ENCODE measurements around the gene TOMM20.
"Not testable (repeated sequence)": the region's sequence is repeated elsewhere in the genome, so short reads cannot be mapped to it uniquely, and the experiment has no call there.

Gene TOMM20

DNA sequence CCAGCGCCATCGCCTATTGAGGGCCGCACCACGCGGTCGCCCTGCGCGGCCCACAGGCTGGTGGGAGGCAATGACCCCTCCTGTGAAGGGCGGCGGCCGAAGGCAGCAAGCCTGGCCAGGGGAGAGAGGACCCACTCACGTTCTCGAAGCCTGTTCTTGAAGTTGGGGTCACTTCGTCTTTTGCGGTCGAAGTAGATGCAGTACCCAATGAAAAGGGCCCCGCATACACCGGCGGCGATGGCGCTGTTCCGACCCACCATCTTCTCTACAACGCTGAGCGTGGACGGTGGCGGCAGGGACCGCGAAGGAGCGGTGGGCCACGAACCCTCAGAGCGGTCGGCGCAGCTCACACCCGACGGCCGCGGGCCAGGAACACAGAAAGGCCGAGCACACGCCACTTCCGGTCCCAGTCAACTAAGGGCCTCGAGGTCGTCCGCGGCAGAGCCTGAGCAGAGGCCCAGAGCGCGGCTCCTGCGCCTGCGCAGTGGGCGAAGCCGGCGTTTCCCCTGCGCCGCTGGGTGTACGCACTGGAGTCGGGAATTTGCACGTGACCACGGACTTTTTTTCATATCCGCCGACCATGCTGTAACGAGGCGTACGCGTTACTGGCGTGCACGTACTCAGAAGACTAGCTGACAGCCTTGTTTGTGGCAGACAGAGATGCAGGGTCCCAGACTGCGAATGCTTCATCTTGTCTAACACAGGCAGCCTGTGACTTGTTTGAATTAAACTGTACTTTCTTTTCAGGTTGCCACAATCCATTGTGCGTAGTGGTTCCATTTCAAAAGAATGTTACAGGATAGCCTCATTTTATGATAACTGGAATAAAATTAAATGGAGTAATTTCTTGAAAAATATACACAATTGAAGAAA lies at the start of gene TOMM20:
TOMM20 (minus strand) TSS at position 382 of the 873 bp plus-strand sequence; CDS start at position 260, 122 bp downstream.
- DNase-seq (ENCODE audit: low read depth), result peak; percentile 90

DNA sequence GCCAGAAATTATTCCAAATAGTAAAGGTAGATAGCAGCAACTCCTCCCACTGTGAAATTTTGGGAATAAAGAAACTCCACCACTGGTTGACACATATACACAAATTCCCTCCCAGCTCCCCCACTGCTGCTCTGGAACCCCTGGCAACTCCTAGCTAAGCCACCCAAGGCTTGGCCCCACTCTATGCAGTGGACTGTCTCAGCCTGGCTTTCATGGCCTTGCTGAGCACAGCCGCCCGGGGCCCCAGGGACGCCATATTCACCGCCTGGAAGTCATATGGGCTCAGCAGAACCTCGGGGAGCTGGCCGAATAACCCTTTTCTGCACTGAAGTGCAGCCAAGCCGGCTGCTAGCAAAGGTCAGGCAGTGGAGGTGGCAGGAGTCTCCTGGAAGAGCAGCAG lies 47.8 kb upstream of the TOMM20 start:
- DNase-seq (ENCODE audit: low read depth), result no peak

DNA sequence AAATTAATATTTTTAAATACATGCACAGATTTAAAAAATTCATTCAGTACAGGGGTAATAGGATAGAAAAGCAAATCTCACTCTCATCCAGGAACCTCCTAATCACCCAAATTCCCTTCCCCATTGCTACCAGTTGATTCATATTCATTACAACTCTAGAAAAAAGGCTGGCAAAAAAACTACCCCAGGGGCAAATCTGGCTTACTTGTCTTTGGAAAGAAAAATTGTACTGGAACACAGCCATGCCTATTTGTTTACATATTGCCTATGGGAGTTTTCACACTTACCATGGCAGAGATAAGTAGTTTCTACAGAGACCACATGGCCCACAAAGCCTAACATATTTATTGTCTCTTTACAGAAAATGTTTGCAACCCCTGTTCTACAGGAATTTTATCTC lies 41.3 kb upstream of the TOMM20 start:
- no peak for DNase-seq (ENCODE audit: low read depth)

DNA sequence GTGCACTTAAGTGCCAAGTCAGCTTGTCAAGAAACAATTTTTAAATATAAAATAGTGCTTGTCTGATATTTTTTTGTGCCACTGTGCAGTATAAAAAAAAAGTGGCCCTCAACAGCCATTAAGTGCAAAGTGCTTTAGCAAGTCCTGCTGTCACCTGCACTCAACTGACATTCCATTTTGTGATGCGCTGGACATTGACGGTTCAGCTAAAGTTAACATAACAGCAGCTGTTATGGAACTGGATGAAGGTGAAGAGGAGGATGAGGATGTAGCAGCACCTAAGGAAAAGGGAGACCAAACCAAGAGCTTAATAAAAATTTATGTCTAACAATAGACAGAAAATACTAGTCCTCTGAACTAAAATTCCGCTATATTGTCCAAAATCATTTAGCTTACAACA lies 39.7 kb upstream of the TOMM20 start:
- DNase-seq (ENCODE audit: low read depth), result no peak

DNA sequence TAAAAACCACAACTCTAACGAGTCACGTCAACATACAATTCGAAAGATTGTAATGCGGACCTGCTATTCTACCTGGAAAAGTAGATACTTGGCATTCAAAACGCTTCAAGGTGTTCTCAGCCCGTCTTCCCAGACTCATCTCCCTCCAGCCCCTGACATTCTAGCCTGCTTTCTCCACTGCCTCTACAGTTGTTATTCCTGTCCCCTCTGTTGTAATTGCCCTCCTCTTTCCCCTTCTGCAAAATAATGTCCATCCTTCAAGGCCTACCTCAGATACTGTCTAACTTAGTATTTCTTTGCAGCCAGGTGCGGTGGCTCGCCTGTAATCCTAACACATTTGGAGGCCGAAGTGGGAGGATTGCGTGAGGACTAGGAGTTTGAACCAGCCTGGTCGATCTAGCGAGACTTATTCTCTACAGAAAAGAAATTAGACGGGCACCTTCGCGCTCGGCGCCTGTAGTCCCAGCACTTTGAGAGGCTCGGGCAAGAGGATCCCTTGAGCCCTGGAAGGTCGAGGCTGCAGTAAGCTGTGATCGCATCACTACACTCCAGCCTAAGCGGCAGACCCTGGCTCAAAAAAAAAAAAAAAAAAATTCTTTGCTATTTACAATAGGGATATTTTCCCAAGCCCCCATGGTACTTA lies 33.2 kb upstream of the TOMM20 start:
- no peak for DNase-seq (ENCODE audit: low read depth)

DNA sequence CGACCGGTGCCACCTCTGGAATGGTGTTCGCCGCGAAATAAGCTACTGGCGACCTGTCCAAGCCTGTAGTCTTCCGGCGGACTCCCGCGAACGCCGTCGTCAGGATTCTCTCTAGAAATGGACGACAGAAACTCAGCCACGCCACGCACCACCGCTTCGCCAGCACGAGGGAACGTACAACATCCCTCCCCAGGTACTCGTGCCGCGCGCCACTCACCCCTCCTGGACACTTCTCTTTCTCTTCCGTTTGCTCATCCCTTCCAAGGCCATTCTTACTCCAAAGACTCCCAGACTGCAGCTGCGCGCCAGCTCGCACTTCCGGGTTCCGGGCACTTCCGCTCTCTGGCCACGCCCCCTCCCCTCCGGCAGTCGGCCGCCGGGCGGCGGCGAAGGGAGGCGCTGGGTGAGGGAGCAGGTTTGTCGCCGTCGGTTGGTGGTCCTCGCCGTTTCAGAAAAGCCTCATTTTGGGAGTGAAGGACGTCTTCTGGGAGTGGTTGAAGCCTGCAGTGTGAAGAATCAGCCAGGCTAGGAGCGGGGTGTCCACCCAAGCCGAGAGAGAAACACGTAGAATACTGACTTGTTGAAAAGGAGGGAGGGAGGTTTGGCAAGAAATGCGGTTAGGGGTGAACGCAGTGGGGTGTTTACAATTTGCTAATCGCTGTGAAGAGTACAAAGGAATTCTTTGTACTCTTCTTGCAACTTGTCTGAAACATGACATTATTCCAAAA lies 32.5 kb upstream of the TOMM20 start, which contains the start of gene RBM34:
RBM34 (minus strand) TSS at position 294 of the 728 bp plus-strand sequence; CDS start at position 270, 24 bp downstream.
- DNase-seq (ENCODE audit: low read depth), result peak; percentile 89

DNA sequence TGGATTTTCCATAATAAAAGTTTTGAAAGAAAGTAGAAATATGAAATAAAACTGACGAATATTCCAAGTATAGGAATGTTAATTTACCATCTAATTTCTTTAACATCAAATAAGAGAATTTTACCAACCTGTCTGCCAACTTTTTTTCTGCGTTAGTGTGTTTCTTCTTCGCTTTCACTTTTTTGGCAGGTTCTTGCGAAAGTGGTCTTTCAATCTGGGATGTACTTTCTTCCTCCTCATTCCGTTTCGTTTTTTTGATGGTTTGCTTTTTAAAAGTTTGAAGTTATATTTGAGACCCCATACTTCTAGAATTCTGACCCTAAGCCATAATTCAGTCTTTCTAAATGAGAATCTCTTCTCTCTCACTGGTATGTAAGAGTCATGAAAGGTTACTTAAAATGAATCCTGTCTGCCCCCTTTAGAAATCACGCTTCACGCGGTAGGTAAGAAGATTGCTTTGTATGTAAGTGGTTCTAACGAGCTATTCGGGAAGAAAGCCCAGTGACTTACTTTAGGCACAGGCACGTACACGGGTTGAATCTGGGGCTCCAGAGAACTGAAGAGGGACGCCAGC lies 31.8 kb upstream of the TOMM20 start:
- DNase-seq (ENCODE audit: low read depth), result no peak

DNA sequence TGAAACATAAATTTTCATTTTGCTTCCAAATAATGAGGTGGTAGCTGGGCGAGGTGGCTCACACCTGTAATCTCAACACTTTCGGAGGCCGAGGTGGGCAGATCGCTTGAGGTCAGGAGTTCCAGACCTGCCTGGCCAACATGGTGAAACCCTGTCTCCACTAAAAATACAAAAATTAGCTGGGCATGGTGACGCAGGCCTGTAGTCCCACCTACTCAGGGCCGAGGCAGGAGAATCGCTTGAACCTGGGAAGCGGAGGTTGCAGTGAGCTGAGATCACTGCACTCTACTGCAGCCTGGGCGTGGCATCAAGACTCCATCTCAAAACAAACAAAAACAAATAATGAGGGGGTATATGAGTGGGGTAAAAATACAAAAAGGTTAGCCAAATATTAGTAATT lies 31.3 kb upstream of the TOMM20 start:
- not testable (repeated sequence) for DNase-seq (ENCODE audit: low read depth)

DNA sequence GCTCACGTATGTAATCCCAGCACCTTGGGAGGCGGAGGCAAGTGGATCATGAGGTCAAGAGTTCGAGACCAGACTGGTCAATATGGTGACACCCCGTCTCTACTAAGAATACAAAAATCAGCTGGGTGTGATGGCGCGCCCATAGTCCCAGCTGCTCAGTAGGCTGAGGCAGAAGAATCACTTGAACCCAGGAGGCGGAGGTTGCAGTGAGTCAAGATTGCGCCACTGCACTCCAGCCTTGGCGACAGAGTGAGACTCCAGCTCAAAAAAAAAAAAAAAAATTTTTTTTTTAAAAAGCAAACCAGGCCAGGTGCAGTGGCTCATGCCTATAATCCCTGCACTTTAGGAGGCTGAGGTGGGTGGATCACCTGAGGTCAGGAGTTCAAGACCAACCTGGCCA lies 30.6 kb upstream of the TOMM20 start:
- DNase-seq (ENCODE audit: low read depth), result not testable (repeated sequence)

DNA sequence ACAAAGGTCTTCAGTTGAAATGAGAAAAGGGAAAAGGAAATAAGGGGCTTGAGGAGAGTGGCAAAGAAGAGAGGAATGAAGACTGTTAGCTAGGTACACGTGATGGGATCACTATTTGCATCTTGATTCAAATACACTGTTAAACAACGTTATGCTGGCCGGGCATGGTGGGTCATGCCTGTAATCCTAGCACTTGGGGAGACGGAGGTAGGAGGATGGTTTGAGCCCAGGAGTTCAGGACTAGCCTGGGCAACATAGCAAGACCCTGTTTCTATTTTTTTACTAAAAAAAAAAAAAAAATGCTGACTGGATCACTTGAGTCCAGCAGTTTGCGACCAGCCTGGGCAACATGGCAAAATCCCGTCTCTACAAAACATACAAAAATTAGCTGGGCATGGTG lies 30.0 kb upstream of the TOMM20 start:
- DNase-seq (ENCODE audit: low read depth), result no peak

DNA sequence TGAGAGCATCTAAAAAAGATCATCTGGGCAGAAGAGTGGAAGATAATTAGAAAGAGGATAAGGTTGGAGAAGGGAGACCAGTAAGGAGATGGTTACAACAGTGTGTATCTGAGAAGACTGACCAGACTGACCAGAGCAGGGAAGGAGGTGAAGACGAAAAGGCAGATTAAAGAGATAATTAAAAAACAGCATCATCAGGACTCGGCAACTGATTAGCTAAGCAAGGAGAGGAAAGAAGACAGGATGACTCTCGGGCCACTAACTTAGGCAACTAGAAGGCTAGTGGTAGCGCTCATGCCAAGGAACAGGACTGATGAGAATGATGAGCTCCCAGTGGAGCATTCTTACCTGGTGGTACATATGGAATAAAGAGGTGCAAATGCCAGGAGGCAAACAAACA lies 28.5 kb upstream of the TOMM20 start:
- DNase-seq (ENCODE audit: low read depth), result no peak

DNA sequence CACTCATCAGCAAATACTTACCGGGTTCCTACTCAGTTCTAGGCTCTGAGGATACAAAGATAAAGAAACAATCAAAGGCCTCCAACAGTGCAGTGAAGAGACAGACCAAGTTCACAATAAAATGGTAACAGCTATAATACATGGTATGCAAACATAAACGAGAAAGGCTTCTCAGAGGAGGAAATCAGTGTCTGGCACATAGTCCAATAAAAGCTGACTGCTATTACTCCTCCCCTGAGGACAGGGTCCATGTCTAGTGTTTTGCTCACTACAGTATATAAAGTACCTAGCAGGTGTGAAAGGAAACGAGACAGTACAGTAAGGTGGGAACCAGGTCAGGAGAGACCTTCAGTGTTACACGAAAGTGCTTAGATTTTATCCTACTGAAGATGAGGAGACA lies 28.1 kb upstream of the TOMM20 start:
- DNase-seq (ENCODE audit: low read depth), result no peak

DNA sequence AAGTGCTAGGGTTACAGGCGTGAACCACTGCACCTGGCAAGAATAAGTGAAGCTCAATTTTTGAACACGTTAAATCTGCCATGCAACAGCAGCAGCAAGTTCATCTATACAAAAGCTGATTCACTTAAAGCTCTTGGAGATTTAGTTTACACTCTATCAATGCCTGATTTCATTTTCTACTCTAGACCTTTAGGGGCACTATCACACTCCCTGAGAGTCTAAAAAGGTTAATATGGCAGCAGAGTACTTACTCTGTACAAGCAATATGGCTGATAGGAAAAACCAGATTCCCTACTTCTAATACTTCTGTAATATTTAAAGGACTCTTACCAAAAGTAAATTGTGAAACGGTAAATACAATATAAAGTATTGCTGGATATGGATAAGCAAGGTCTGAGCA lies 27.6 kb upstream of the TOMM20 start:
- no peak for DNase-seq (ENCODE audit: low read depth)

DNA sequence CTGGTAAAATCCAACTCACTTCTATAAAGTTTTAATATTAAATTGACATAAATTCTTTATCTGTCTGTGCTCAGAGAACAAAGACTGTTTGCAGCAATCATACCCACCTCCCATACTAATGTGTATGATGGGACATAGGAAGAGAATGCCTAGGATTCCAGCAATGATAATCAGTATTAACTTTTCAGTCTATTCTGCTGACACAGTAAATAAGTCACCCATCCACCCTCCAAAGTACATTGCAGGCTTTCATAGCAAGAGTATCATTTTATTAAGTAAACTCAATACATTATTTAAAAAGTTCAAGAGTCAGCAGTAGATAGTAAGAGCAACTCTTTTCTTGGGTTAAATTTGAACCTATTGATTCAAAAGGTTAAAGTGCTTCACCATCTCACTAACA lies 23.6 kb upstream of the TOMM20 start:
- DNase-seq (ENCODE audit: low read depth), result no peak

DNA sequence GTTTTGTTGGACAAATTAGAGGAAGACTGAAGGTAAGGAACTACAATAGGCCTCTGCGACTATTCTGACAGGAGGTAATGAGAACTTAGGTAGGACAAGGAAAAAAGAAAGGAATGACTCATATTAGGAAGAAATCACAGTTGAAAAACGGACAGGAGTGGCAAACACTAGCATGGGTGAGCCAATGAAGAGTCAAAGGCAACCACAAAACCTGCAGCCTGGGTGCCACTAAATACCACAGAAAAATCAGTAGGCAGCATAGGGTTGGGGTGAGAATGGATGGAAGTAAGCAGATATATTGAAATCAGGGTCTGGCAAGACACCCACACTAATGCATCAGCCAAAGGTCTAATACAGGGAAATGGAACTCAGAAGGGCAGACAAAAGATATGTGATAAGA lies 22.4 kb upstream of the TOMM20 start:
- DNase-seq (ENCODE audit: low read depth), result no peak

DNA sequence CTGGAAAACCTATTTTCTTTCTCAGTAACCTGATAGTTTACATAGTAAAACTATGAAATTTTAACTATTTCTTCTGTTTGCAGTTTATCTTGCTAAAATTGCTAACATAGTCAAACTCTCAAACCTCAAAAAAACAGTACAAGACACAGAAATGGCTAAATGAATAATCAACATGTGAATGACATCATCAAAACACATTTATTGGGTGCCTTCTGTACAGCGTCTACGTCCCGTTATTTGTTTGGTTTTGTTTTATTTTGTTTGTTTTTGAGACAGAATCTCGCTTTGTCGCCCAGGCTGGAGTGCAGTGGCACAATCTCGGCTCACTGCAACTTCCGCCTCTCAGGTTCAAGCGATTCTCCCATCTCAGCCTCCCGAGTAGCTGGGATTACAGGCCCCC lies 21.2 kb upstream of the TOMM20 start:
- DNase-seq (ENCODE audit: low read depth), result no peak

DNA sequence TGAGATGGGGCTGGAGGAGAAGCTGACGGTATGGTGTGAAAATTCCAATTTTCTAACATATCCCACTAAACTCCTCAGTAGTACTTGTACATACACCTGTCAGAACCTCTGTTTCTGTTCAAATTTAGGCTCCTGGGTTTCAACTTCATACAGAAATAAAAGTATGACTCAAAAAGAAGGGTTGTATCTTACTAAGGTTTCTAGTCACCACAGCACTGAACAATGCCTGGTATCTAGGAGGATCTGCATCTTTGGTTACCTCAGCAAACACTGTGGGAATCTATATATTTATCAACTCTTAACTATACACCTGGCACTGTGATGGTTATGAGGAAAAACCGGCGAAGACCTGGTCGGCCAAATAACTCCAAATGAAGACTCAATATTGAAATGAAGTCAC lies 18.6 kb upstream of the TOMM20 start:
- no peak for DNase-seq (ENCODE audit: low read depth)

DNA sequence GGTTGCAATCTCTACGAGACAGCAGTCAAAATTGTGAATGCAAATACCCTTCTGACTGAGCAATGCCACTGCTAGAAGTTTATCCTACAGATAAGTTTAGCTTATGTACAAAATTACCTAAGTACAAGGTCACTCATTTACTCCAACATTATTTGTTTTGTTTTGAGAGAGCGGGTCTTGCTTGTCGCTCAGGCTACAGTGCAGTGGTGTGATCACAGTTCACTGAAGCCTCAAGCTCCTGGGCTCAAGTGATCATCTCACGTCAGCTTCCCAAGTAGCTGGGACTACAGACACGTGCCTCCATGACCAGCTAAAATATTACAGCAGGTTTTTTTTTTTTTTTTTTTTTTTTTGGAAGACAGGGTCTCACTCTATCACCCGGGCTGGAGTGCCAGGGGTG lies 17.0 kb upstream of the TOMM20 start:
- DNase-seq (ENCODE audit: low read depth), result no peak

DNA sequence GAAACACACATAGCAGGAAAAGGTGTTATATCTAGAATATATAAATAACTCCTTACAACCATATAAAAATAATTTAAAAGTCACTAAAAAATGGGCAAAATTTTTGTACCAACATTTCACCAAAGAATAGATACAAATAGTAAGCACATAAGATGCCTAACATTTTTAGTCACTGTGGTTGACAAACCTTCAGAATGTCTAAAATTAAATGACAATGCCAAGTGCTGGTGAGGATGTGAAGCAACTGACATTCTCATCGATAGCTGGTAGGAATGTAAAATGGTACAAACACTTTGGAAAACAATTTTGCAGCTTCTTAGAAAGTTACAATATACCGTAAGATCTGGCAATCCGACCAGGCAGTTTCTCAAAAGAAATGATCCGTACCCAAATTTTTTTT lies 14.4 kb upstream of the TOMM20 start:
- DNase-seq (ENCODE audit: low read depth), result no peak

DNA sequence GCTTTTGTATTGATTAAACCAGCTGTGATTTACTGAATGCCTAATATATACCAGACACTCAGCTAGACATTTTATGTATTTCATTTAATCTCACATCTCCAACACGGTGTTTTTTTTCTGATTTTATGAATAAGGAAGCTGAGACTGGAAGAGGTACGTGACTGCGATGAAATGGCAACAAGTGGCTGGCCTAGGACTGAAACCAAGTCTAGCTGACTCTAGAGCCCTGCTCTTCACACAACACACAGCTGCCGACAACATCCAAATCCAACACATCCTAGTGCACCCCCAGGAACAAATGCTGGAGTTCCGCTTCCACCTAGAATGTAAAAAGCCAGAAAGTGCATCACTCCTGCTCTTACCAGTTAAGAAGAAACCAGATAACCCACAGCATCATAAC lies 10.7 kb upstream of the TOMM20 start:
- DNase-seq (ENCODE audit: low read depth), result no peak

DNA sequence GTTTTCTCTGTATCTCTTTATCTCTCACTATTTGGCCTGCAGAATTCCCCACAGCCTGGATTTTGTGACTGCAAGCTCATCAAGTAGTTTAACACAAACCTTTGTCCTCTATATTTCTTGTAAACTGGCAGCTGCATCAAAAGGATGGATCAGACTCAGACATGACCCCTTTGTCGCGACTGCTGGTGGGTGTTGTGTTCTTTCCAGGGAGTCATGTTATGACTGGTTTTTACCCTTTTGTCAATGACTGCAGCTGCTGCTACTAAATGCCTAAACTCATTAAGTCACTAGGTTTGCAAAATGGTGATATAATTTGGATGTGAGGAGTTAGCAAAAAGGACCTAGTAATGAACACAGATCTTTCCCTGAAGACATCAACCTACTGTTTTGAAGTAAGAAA lies 10.2 kb upstream of the TOMM20 start:
- DNase-seq (ENCODE audit: low read depth), result no peak

DNA sequence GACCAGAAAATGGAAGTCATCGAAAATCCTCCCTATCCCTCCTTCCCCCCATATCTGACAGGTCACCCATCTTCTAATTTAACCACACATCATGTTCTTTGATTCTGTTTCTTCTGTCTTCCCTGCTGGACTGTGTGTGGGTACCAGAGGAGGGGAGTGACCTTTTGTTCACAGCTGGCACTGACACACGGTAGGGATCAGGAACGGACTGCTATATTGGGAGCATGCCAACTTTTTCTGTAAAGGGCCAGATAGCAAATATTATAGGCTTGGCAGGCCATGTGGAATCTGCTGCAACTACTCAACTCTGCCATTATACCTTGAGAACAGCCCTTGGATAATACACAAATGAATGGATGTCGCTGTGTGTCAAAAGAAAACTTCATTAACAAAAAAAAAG lies 7.5 kb upstream of the TOMM20 start:
- no peak for DNase-seq (ENCODE audit: low read depth)

DNA sequence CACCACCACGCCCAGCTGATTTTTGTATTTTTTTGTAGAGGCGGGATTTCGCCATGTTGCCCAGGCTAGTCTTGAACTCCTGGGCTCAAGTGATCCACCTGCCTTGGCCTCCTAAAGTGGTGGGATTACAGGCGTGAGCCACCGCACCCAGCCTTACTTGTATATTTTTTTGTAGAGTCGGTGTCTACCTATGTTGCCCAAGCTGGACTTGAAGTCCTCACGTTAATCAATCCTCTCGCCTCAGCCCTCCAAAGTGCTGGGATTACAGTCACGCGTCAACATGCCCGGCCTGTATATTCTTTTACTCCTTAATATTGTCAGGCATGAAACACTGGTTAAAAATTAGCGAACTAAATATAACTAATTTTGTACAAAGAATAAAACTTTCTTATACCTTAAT lies 5.5 kb upstream of the TOMM20 start:
- DNase-seq (ENCODE audit: low read depth), result no peak
